GM21381 (cell line): ENCODE data around the gene IARS1.

Experiments
- ATAC-seq: cut with Tn5 transposase; IDR thresholded peaks from one replicate; pipeline ENCODE4 v1.9.1; 2021; ENCODE audit warnings: mild to moderate bottlenecking, moderate library complexity; ENCODE audit not compliant: unreplicated experiment

The IARS1 gene

DNA sequence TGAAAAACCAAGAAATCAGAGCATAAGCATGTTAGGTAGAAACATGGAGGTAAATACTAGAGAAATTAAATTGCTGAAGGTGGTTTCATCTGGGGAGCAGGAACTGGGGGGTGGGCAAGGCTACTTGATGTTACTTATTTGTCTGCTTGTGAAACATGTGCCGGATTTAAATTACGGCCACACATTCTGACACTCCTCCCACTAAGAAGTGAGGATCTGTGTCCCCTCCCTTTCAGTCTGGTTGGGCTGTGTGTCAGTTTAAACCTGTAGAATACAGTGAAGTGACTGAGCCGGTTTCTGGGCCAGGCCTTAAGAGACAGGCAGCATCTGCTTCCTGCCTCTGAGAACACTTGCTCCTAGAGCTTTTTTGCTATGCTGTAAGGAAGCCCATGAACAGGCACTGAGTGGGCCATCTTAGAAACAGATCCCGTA lies 2.3 kb upstream of the IARS1 start:
- ATAC-seq = no peak

DNA sequence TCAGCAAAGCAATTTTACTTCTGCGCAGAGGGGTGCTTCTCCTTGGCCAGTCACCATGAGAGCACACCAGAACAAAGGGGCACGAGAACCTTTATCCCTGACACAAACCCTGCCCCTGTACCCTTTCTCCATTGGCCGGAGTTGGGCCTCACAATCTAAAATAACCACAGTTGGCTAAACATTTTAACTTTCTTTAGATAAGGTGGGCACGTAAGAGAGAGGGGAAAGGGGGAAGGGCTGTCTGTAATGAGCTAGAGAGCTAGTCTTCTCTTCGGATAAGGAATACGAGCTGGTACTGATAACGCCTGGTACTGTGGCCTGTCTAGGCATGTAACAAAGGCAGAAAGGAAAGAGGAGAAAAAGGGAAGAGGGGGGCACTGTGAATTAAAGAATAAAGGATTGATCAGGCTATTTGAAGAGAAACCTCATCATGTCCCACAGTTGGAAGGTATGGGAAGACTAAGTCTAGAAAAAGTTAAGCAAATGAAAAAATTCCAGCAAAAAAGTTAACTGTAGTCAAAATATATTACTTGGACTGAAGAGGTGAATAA lies 1.8 kb upstream of the IARS1 start:
- no peak for ATAC-seq

DNA sequence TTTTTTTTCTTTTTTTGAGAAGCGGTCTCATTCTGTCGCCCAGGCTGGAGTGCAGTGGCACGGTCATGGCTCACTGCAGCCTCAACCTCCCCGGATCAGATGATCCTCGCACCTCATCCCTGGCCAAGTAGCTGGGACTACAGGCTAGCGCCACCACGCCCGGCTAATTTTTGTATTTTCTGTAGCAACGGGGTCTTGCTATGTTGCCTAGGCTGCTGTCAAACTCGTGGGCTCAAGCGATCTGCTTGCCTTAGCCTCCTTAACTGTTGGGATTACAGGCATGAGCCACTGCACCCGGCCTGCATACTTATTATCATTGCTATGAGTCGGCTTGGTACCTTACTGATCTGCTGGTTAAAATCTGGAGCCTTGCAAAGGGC lies 790 bp upstream of the IARS1 start:
- no peak for ATAC-seq

DNA sequence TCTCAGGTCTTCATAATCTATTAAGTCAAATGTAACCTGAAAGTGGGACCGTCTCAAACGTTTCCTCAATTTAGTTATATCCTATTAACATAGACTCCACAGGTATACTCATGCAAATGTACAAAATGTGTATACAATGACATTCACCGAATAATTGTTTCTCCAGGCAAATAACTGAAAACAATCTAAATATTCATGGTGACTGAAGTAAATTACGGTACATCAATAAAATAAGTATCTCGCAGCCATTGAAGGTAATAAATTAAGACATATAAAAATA lies 482 bp downstream of the IARS1 start:
- ATAC-seq = no peak

DNA sequence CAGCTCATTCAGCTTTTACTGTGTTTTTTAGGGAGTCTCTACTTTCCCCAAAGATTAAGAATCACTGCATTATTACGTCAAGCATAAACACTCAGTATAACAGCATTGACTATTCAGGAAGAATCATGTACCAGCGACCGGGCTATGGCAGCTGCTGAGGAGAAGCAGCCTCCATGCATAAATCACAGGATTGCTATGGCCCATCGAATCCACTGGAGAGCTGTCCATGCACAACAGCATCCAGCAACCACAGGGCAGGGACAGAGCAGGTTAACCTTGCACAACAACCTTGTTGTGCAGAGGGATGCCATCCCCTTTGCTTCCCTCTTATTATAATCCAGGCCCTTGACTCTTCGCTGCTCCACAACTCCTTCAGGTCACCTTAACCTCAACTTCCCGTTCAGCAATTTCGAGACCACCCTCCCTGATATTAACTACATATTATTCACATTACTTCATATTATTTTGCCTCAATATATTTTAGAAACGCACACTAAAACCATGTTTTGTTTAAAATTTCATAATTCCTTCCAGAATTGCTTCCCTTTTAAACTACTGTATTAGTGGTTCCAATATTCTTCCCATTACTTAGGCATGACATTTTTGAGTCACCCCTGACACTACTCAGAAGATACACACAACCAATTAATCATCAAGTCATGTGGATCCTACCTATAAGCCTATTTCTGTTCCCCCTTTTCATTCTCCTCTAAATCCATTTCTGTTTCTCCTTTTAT lies 991 bp downstream of the IARS1 start:
- no peak for ATAC-seq

DNA sequence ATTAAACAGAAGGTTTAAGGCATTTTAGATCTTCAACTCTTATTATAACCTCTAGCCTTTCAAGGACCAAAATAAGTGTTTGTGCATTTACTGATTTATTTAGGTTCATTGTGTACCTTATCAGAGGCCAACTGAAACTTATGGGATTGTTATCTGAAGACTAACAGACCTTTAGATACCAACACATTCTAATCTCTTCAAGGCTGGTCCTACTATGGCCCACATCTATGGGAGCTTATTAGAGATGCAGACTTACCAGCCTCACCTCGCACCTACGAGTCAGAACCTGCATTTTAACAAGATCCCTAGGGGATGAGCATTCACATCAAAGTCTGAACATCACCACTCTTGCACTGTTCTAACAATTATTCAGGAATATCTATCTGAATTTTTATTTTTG lies 1.9 kb downstream of the IARS1 start:
- no peak for ATAC-seq

DNA sequence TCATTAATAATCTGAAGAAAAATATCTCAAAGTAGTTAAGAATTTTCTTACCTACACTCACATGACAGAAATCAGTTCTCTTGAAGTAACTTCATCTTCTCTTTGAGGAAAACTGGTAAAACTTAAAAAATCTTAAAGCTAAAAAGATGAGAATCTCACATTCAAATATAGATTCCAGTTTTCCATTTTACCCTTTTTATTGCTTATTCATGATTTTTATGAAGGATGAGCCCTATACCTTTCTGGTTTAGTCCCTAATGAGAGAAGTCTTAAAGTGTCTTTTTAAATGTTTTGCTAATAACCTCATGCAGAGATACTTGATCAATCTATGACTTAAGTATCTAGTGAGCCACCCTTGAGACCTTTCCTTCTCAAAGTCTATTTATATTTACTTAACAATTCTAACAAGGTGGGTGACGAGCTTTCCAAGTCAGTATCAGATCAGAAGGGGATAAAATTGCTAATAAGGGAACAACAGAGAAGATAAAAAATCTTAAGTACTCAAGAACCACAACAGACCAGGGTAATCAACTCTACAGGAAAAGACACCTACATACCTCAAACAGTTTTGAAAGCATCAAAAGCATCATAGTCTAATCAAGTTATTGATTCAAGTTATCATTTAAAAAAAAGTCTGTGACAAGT lies 2.6 kb downstream of the IARS1 start:
- ATAC-seq = no peak

DNA sequence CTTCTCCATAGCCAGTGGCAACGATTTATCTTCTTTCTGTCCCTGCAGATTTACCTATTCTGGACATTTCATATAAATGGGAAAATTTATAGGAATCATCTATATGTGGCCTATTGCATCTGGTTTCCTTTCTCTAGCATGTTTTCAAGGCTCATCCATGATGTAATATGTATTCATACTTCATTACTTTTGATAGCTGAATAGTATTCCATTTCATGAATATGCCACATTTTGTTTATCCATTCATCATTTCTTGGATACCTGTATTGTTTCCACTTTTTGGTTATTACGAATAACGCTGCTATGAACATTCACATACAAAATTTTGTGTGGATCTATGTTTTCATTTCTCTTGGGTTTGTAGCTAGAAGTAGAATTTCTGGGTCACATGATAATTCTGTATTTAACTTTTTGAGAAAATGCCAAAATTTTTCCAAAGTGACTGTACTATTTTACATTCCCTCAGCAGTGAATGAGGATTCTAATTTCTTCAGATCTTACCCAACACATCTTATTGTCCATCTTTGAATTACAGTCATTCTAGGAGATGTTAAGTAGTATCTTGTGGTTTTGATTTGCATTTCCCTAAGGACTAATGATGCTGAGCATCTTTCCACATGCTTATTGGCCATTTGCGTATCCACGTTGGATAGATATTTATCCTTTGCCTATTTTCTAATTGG lies 3.6 kb downstream of the IARS1 start:
- ATAC-seq = no peak

DNA sequence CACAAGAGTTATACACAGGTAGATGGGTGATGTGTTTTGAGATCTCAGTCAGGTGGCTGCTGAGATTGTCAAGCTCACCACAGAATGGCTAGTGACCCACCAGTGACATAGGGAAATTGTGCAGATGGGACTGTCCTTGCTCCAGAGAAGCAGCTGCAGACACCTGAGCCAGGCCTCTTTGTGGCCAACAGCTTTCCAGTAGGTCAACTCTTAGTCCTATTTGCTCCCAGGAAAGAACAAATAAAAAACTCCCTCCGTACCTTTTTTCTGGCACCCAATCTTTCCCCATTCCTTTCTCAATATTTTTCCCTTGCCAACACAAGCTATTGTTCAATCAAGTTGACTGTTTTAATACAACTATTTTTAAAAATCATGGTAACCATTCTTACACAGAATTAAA lies 14.2 kb downstream of the IARS1 start:
- ATAC-seq = no peak

DNA sequence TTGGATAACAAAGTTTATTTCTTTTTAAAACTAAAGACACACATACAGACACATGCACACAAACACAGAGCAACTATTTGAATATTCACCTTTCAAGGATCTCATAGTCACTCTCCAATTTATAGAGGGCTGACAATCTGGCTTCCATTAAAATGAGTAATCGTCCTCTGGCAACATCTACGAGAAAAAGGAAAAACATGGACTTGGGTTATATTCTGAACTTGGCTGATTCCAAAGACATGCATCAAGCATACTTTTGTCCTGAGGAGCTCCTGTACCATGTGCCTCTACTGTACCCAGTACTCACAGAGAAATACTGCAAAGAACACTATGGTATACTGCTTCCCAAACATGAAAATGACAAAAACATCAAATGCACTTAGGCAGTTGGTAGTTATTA lies 15.4 kb downstream of the IARS1 start:
- ATAC-seq = no peak

DNA sequence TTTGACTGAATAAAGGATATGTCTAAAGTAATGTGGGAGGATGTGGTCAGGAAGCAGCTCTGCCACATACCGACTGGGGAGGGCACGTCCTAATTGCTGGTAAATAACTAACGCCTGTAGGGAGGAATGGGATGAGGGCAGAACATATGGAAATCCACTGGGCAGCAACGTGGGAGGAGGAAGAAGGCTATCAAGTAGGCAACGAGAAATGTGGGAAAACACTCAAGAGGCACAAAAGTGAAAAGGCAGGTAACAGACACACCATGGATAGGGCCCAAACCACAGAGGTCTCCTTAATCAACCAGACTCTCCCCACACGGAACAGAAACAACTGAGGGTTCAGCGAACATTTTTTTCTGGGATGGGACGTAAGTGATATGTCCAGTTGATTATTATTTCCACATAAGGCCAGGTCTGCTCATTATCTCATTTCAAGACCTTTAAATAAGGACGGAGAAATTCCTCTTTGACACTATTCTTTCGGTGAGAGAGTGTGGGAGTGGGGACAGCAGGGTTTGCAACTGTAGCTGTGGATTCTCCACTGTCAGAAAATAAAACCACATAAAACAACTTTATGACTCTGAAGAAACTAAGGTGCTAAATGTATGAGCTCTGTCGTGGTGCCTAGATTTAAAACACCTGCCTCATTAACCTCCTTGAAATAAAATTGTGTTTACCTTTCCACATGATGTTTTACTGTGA lies 17.0 kb downstream of the IARS1 start:
- ATAC-seq = no peak

DNA sequence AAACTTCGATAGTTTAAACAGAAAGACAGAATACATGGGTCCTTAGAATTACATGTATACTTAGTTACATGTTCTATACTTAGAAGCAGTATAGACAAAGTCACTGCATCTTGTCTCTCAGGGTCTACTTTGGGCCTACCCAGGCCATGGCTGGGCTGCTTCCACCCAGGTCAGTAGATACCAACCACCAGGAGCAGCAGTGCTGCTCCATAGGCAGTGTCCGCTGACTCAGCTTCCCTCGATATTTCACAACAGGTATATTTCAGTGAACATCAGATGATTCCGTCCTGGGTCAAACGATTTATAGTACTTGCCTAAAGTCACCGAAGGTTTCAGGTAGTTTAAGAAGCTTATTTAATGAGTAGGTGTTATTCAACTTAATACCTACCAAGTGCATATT lies 18.0 kb downstream of the IARS1 start:
- ATAC-seq = no peak

DNA sequence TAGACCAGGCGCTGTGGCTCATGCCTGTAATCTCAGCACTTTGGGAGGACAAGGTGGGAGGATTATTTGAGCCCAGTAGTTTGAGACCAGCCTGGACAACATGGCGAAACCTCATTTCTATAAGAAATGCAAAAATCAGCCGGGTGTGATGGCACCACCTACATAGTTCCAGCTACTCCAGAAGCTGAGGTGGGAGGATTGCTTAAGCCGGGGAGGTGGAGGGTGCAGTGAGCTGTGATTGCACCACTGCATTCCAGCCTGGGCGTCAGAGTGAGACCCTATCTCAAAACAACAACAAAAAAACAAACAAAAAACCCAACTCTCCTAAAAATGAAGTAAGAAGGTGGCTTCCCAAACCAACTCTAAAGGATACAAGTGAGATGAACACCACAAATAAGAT lies 23.0 kb downstream of the IARS1 start:
- ATAC-seq = no peak

DNA sequence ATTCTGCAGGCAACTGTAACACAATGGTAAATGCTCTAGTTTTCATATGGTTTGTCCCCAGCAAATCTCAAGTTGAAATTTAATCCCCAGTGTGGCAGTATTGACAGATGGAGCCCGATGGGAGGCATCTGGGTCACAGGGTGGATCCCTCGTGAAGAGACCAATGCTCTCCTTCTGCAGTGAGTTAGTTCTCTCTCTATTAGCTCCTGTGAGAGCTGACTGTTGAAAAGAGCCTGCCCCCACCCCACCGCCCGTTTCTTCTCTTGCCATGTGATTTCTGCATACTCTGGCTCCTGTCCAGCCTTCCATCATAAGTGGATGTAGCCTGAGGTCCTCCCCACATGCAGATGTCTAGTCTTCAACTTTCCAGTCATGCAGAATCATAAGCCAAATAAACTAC lies 27.0 kb downstream of the IARS1 start:
- no peak for ATAC-seq

DNA sequence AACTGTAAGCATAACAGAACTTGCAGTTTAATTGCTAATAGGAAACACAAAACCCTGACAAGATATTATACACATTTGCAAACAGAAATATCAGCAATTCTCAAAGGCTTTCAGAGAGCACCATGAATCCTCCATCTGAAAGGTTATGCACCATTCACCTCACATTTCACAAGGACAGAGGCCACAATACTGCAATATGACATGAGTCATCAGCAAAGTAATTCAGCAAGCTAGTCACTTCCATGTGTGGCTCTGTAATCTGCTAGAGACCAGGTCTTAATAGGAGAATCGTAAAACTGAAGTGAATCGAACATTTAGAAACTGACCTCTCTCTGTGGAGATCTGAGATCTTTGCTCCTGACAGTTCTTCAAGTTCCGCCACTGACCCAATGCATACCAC lies 28.3 kb downstream of the IARS1 start:
- no peak for ATAC-seq

DNA sequence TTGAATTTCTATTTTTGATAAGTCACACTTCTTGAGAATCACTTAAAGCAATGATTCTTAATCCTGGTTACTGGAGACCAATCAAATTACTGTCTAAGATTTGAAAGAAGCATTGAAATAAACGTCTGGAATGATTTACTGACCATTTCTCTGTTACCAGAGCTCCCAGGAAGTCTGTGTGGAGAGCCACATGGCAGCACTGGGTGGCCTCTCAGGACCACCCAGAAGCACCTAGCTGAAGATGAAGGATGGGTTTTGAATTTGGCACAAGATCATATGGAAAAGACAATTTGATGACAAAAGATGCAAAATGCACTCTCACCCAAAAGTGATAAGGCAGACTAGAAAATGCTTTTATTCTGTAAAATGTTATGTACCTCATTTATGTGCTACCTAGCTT lies 30.4 kb downstream of the IARS1 start:
- no peak for ATAC-seq

DNA sequence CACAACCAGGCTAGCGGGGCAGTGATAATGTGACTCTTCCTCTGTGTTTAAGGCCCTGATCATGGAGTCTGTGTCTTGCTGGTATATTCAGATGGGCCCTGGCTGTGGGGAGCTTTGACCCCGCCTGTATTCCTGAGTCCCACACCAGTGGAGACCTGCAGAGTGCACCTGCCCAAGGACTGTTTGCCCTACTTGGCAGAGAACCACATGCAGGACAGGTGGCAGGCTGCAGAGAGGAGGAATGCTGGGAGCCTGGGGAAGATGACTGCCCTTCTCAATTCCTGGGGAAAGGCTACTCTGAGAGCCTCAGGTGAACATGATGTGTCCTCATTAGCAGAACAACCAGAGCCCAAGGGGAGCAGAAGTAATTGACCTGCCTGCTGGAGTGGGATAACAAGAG lies 36.2 kb downstream of the IARS1 start:
- ATAC-seq = no peak

DNA sequence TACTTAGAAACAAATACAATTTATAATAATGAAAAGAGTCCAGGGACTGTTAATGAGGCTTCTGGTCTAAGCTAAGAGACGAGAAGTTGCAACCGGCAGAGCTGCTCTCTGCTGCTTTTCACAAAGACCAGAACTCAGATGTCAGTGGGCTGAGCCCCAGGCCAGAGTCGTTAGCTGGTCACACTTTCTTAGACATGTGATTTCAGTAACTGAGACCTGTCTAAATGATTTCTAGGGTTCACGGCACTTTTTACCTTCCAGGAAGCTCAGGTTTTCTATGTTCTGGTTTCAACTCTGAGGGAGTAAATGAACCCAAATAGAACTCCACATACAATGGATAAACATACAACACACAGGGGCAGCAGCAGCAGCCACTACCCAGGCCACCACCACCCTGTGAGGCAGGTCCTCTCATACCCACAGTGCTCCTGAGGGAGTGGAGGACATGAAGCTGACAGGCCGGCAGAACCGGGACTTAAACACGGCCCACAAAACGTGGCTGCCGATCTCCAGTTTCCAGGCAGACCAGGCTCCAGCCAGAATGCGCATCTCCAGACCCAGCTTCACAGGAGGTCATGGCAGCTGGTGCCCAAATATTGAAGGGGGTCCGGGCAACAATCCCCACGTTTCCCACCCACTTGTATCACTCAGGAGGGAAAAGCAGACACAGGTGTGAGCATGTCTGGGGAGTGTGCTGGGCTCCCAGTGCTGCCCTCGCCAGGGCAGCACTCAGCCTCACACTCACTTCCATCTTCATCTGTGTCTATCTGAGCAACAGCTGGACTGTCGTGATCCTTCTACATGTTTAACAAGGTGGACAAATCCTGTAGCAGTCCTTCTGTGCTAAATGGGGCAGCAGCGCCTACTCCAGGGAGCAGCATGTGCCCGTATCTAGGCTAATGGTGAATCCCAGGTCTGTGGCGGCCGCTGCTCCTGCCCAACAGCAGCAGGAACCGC lies 38.8 kb downstream of the IARS1 start:
- no peak for ATAC-seq

DNA sequence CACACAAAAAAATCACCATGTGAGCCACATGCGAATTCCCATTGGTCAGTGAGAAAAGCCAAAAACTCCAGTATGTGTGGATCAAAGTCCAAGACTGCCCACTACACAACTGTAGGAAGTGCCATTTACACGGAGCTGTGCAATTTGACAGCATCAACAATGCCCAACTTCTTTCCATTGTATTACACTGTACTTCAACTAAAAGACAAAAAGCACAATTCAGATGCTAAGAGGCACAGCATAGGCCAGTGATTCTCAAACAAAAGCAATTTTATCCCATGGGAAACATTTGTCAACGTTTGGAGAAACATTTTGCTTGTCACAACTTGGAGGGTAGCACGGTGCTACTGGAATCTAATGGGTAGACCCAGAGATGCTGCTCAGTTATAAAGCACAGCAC lies 39.8 kb downstream of the IARS1 start:
- ATAC-seq = no peak

DNA sequence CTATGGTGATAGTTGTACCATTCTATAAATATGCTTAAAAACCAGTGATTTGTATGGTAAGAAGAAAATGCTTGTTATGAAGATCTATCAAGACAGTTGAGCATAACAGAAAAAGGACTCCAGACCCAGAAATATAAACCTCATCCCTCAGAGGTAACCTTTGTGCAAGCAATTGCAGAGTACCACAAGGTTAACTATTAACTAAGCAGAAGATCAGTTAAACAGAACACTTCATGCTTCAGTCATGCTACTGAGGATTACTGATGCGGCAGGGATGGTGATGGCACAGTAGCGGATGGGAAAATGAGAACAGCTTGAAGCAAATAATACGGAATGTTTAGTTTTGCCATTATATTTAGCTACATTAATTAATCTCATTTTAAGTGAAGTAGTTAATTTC lies 45.5 kb downstream of the IARS1 start:
- no peak for ATAC-seq

DNA sequence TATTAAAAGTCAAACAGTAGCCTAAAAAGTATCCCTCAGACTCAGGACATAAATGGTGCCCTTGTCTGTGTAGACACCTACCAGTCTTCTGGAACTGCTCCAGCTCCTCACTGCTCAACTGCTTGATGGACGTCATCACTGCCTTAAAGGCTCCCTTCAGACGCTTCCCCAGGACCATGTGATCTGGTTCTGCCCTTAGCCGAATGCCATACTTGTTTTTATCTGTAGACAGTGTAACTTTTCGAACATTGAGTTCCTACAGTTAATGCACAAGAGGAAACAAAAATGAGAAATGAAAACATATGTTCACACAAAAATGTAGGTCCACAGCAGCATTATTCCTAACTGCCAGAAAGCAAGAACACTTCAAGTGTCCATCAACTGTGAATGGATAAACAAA lies 46.2 kb downstream of the IARS1 start:
- no peak for ATAC-seq
